Activated CD4-positive, alpha-beta T cell treated with anti-CD3 and anti-CD28 coated beads, Interleukin-2, amount 10 ng/mL, durations not matched to agents 7 days and 5 days (primary cell): ENCODE measurements around the gene APOBEC3F. TPM values are rescaled to one million over a fixed set of nuclear protein-coding genes. Genes with fewer than 3 reads are reported as not detected.

ENCODE experiments used
- total RNA-seq, 2 experiments: library from RNA; stranded (reverse); gene quantifications; one replicate each; pipeline ENCODE4 v1.2.3, GENCODE V29; 2021

The APOBEC3F gene
- total RNA-seq, 2 experiments from 2014 or later, result 27.9 to 33.8 TPM

Other genes with a start within 250 kb of the APOBEC3F start
- gene DNAL4, start 246.7 kb upstream of the APOBEC3F start, total RNA-seq, result 10 to 100 TPM in 1 of 2 experiments, 1 to 10 TPM in 1; 7.9 to 10.2 TPM
- gene NPTXR, start 196.8 kb upstream of the APOBEC3F start, total RNA-seq, result 1 to 10 TPM; 1.1 to 1.2 TPM
- gene CBX6, start 168.6 kb upstream of the APOBEC3F start, total RNA-seq, result 10 to 100 TPM; 56.0 to 60.5 TPM
- not detected for gene APOBEC3A, start 83.3 kb upstream of the APOBEC3F start, total RNA-seq
- gene APOBEC3B, start 58.5 kb upstream of the APOBEC3F start, total RNA-seq, result 1 to 10 TPM; 8.7 to 8.8 TPM
- 100 to 1,000 TPM; 111 to 144 TPM for gene APOBEC3C, start 26.6 kb upstream of the APOBEC3F start, total RNA-seq
- 10 to 100 TPM; 34.7 to 39.7 TPM for gene APOBEC3D, start 19.7 kb upstream of the APOBEC3F start, total RNA-seq
- gene APOBEC3G, start 36.4 kb downstream of the APOBEC3F start, total RNA-seq, result 10 to 100 TPM; 89.6 to 96.4 TPM
- gene APOBEC3H, start 56.4 kb downstream of the APOBEC3F start, total RNA-seq, result 10 to 100 TPM; 46.0 to 54.3 TPM
- 10 to 100 TPM; 14.9 to 16.0 TPM for gene CBX7, start 111.8 kb downstream of the APOBEC3F start, total RNA-seq
- 1 to 10 TPM in 1 of 2 experiments, under 1 TPM in 1; 0.89 to 1.1 TPM for gene PDGFB, start 204.1 kb downstream of the APOBEC3F start, total RNA-seq